ENCODE measurements around the gene ZIC5. TPM values are rescaled to one million over a fixed set of nuclear protein-coding genes. Genes with fewer than 3 reads are reported as not detected.

ZIC5 gene
- total RNA-seq, 1 donor from 2014 or later: not detected

- ATAC-seq (ENCODE audit: poor library complexity) (no peak), DNase-seq (no peak)
- intact Hi-C loops (cut with DNase I): no loop called here
Observed at GRCh38 chr13:99988529-99989275, 17.1 kb upstream of the ZIC5 start.

GRCh38 chr13:99987154-99988019, 15.8 kb upstream of the ZIC5 start:
- ATAC-seq (ENCODE audit: poor library complexity): no peak

GRCh38 chr13:99986741-99987140, 15.2 kb upstream of the ZIC5 start:
- no peak for ATAC-seq (ENCODE audit: poor library complexity)
- DNase-seq: no peak
- intact Hi-C loops (cut with DNase I): no loop called here

More at GRCh38 chr13:99987154-99988019, 15.8 kb upstream of the ZIC5 start:
- intact Hi-C loops (cut with DNase I): no loop called here
- no peak for DNase-seq

- intact Hi-C loops (cut with DNase I): no loop called here
- DNase-seq (no peak), ATAC-seq (ENCODE audit: poor library complexity) (no peak)
Observed at GRCh38 chr13:99985886-99986527, 14.4 kb upstream of the ZIC5 start.

- intact Hi-C loops (cut with DNase I): no loop called here
- DNase-seq (no peak), ATAC-seq (ENCODE audit: poor library complexity) (no peak)
Observed at GRCh38 chr13:99985241-99985874, 13.8 kb upstream of the ZIC5 start.

GRCh38 chr13:99984461-99985240, 13.1 kb upstream of the ZIC5 start:
- no peak for DNase-seq
- intact Hi-C loops (cut with DNase I): no loop called here
- no peak for ATAC-seq (ENCODE audit: poor library complexity)

GRCh38 chr13:99983499-99984401, 12.2 kb upstream of the ZIC5 start:
- intact Hi-C loops (cut with DNase I): no loop called here
- no peak for ATAC-seq (ENCODE audit: poor library complexity)
- no peak for DNase-seq

- intact Hi-C loops (cut with DNase I): no loop called here
- ATAC-seq (ENCODE audit: poor library complexity): no peak
- DNase-seq: no peak
Observed at GRCh38 chr13:99982731-99983498, 11.3 kb upstream of the ZIC5 start.

- DNase-seq: peak; percentile 36
- ATAC-seq (ENCODE audit: poor library complexity): no peak
- intact Hi-C loops (cut with DNase I): no loop called here
Observed at GRCh38 chr13:99982036-99982730, 10.6 kb upstream of the ZIC5 start.

- no peak for ATAC-seq (ENCODE audit: poor library complexity)
- peak; percentile 27 for DNase-seq
- intact Hi-C loops (cut with DNase I): no loop called here
Observed at GRCh38 chr13:99981735-99982035, 10.1 kb upstream of the ZIC5 start, which contains the start of gene ZIC2. TSS of gene ZIC2 (plus strand) at chr13:99981784. CDS start at chr13:99982065, 281 bp downstream.

- ATAC-seq (ENCODE audit: poor library complexity) (peak; percentile 37), DNase-seq (peak; percentile 38)
- intact Hi-C loops (cut with DNase I): no loop called here
Observed at GRCh38 chr13:99980824-99981734, 9.5 kb upstream of the ZIC5 start.

- intact Hi-C loops (cut with DNase I): no loop called here
- ATAC-seq (ENCODE audit: poor library complexity) (peak; percentile 96), DNase-seq (peak; percentile 66)
Observed at GRCh38 chr13:99980201-99980823, 8.7 kb upstream of the ZIC5 start.

- intact Hi-C loops (cut with DNase I): no loop called here
- ATAC-seq (ENCODE audit: poor library complexity) (no peak), DNase-seq (peak; percentile 38)
Observed at GRCh38 chr13:99979453-99980200, 8.1 kb upstream of the ZIC5 start.

GRCh38 chr13:99978799-99979452, 7.4 kb upstream of the ZIC5 start:
- ATAC-seq (ENCODE audit: poor library complexity): no peak
- DNase-seq: no peak

More at GRCh38 chr13:99978799-99979452, 7.4 kb upstream of the ZIC5 start:
- intact Hi-C loops (cut with DNase I): no loop called here
